Fibroblast of the aortic adventitia (primary cell): ENCODE measurements around the gene POU2F1. TPM values are rescaled to one million over a fixed set of nuclear protein-coding genes. Genes with fewer than 3 reads are reported as not detected.

ENCODE experiments used
- DNase-seq: peaks from one replicate; pipeline ENCODE4 v3.0.0-alpha.2; 2010; ENCODE audit warnings: low read depth
- H3K4me3 ChIP-seq: 2 replicates; pipeline ENCODE4 v1.5.1; 2011; ENCODE audit warnings: low read depth, mild to moderate bottlenecking, control low read depth, low read length, moderate library complexity
- CTCF ChIP-seq: IDR thresholded peaks from 2 replicates; pipeline ENCODE4 v1.5.1; 2011; ENCODE audit warnings: mild to moderate bottlenecking, low read length, control low read depth, inconsistent platforms; ENCODE audit not compliant: insufficient read depth
- total RNA-seq: library from RNA; depleted of rRNA; stranded (reverse); fragments of >200 nt; gene quantifications from 2 replicates; pipeline ENCODE4 v1.2.3, GENCODE V29; 2012; ENCODE audit warnings: low replicate concordance

Gene POU2F1
- total RNA-seq, 1 donor: 10.7 TPM

- no peak for TF ChIP-seq CTCF
- no peak for DNase-seq
- H3K4me3 ChIP-seq: no peak overlapping the region
Observed at GRCh38 chr1:167196166-167196565, 24.5 kb upstream of the POU2F1 start.

GRCh38 chr1:167197236-167197635 lies 23.4 kb upstream of the POU2F1 start:
- DNase-seq: no peak
- no peak overlapping the region for H3K4me3 ChIP-seq
- no peak for TF ChIP-seq CTCF

GRCh38 chr1:167197692-167198091 lies 23.0 kb upstream of the POU2F1 start:
- no peak for DNase-seq
- no peak overlapping the region for H3K4me3 ChIP-seq
- TF ChIP-seq CTCF: no peak

- no peak overlapping the region for H3K4me3 ChIP-seq
- no peak for TF ChIP-seq CTCF
- no peak for DNase-seq
Observed at GRCh38 chr1:167198518-167199133, 22.1 kb upstream of the POU2F1 start.

DNA sequence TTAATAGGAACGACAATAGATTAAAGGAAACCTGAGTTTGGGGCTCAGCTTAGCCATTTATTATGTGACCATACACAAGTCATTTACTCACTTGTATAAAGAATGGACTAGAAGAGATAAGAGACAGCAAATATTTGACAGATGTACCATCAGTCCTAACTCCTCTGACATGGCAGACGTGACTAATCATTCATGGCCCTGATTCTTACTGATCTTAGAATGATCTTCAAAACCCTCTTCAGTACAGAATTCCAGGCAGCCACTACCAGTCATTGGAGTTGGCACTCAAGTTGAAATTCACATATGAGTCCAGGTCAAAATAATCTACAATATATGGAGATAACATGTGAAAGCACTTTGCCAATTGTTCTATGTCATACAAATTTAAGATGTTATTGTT lies 21.0 kb upstream of the POU2F1 start:
- TF ChIP-seq CTCF: no peak
- no peak for DNase-seq
- H3K4me3 ChIP-seq: no peak overlapping the region

- no peak for DNase-seq
- TF ChIP-seq CTCF: no peak
- H3K4me3 ChIP-seq: no peak overlapping the region
Observed at GRCh38 chr1:167200272-167200671, 20.4 kb upstream of the POU2F1 start.

DNA sequence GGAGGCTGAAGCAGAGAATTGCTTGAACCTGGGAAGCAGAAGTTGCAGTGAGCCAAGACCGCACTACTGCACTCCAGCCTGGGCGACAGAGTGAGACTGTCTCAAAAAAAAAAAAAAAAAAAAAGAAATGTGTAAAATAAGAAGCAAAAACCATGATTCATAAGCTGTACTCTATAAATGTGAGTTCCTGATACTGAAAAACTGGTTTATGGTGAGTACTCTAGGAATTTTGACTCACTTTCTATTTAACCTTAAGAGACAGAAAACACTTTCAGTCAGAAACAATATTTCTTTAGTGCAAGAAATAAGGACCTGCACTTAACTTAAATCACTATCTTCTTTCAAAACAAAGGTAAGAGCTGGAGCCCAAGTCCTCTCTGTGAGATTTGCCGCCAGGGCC lies 19.9 kb upstream of the POU2F1 start:
- DNase-seq: no peak
- no peak overlapping the region for H3K4me3 ChIP-seq
- TF ChIP-seq CTCF: no peak
